ENCODE results near the gene PPP3R2. TPM values are rescaled to one million over a fixed set of nuclear protein-coding genes. Genes with fewer than 3 reads are reported as not detected.
A peak's percentile ranks its signal among the peaks of the same experiment; 100 is the strongest.

PPP3R2 gene
- polyA plus RNA-seq, 2 of the 4 experiments (the other 2 are of a cell fraction): not detected

- POLR2A ChIA-PET: no interaction called here
- H3K4me2 ChIP-seq: no peak overlapping the region
- CTCF ChIA-PET: interaction anchor here (1.0 kb wide), 1 partner anchor 121 kb away, joined by 3 read pairs; no protein-coding TSS in a partner anchor
- TF ChIP-seq HEYL (CRISPR knock-in tag; IDR thresholded peaks at IDR 0.05): no peak
- 86% methylated on average over 5 of the region's 5 CpGs for WGBS (ENCODE audit: missing lambda C conversion rate)
- H3K4me3 ChIP-seq: no peak overlapping the region
- FAIRE-seq (no peak), ATAC-seq (no peak), DNase-seq (ENCODE audit: low read depth in 1 of 2, low spot score in 1 of 2) (no peak)
- H3K4me1 ChIP-seq: no peaks in the 10 kb centered on the region
- no peak overlapping the region for H3K27ac ChIP-seq
- no peaks in the 10 kb centered on the region for H3K9me3 ChIP-seq
These were observed 24.8 kb downstream of the PPP3R2 start for GRCh38 chr9:101569741-101570501.

DNA sequence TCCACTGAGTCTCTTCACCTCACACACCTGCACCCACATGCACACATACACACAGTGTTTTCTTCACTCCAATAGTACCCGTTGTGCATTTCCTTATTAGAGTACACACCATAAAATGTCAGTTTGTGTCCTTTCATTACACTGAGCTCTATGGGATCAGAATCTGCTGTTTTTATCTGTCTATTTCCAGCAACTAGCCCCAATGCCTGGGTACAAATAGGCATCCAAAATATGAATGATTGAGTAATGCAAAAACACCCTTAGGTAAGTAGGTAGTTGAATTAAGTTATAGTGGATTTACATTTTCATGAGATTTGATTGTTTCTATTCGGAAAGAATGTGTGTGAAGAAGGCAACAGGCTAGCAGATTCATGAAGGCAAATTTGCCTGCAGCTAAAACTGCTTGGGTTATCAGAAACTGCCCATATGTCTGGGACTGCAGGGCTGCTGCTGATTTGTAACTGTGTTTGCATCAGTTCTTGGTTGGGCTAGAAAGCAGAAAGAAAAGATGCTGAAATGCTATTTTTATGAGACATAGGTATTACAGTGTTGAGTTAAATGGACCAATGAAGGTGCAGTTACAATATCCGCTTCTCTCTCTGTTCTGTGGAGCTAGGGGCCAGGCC, 26.9 kb downstream of the PPP3R2 start:
- ATAC-seq (no peak), DNase-seq (ENCODE audit: low read depth in 1 of 2, low spot score in 1 of 2) (no peak), FAIRE-seq (no peak)
- TF ChIP-seq HMGXB4 (CRISPR knock-in tag; IDR thresholded peaks at IDR 0.05; ENCODE audit: borderline replicate concordance) (no peak), RNF2 (IDR thresholded peaks at IDR 0.05; ENCODE audit: borderline replicate concordance, low read depth) (no peak), KDM1A (IDR thresholded peaks at IDR 0.05; ENCODE audit: low read depth) (no peak), USF2 (IDR thresholded peaks at IDR 0.05) (no peak), CHD4 (IDR thresholded peaks at IDR 0.05; ENCODE audit: borderline replicate concordance) (no peak), POLR2AphosphoS2 (conservative IDR thresholded peaks at IDR 0.05; ENCODE audit: low read length) (no peak), ATOH8 (CRISPR knock-in tag; IDR thresholded peaks at IDR 0.05; ENCODE audit: low read depth) (no peak)
- H3K4me1 ChIP-seq: no peaks in the 10 kb centered on the region
- no peak overlapping the region for H3K27ac ChIP-seq
- WGBS (ENCODE audit: missing lambda C conversion rate): 83% methylated on average over 3 of the region's 3 CpGs
- no peak overlapping the region for H3K4me3 ChIP-seq
- POLR2A ChIA-PET: interaction anchor here (1.2 kb wide), 1 partner anchor 81 kb away, joined by 3 read pairs; a partner anchor contains a TSS
- H3K4me2 ChIP-seq: no peak overlapping the region
- CTCF ChIA-PET: interaction anchor here (0.6 to 1.9 kb wide), 14 partner anchors 12 to 615 kb away, joined by 3 to 12 read pairs (median 3); no protein-coding TSS in a partner anchor
- H3K9me3 ChIP-seq: no peaks in the 10 kb centered on the region

- DNase-seq (ENCODE audit: low read depth in 1 of 2, low spot score in 1 of 2) (peak; percentile 36 to 57), FAIRE-seq (peak; percentile 46), ATAC-seq (peak; percentile 82 to 84)
- Histone ChIP-seq H3K27ac (no peak overlapping the region), H3K4me2 (no peak overlapping the region), H3K4me3 (no peak overlapping the region), H3K4me1 (no peaks in the 10 kb centered on the region), H3K9me3 (no peaks in the 10 kb centered on the region)
- POLR2A ChIA-PET: interaction anchor here (1.2 kb wide), 1 partner anchor 80 kb away, joined by 3 read pairs; a partner anchor contains a TSS
- 78% methylated on average over 5 of the region's 5 CpGs for WGBS (ENCODE audit: missing lambda C conversion rate)
- CTCF ChIA-PET: interaction anchor here (0.6 to 1.9 kb wide), 13 partner anchors 13 to 614 kb away, joined by 3 to 12 read pairs (median 3); no protein-coding TSS in a partner anchor
- TF ChIP-seq MAFK (IDR thresholded peaks at IDR 0.05; ENCODE audit: partially characterized antibody) (no peak), RARB (CRISPR knock-in tag; IDR thresholded peaks at IDR 0.05) (no peak), MAZ (IDR thresholded peaks at IDR 0.05; ENCODE audit: borderline replicate concordance, low read depth, low read length) (no peak), RNF2 (IDR thresholded peaks at IDR 0.05; ENCODE audit: borderline replicate concordance, low read depth) (no peak), PHF8 (IDR thresholded peaks at IDR 0.05; ENCODE audit: borderline replicate concordance, low read depth) (no peak), TP53 (CRISPR knock-in tag; IDR thresholded peaks at IDR 0.05) (no peak), POLR2A (IDR thresholded peaks at IDR 0.05; ENCODE audit: low read length) (no peak), SMC3 (IDR thresholded peaks at IDR 0.05) (peak; percentile 44; the same call in 2 of the 3 replicates), CBX8 (IDR thresholded peaks at IDR 0.05) (no peak), RCOR1 (IDR thresholded peaks at IDR 0.05; ENCODE audit: low read depth, low read length) (no peak), CTCF (IDR thresholded peaks at IDR 0.05) (peak; percentile 57), RAD21 (conservative IDR thresholded peaks at IDR 0.05 in 1 of 2, IDR thresholded peaks at IDR 0.05 in 1 of 2) (peak in 1 of 2 experiments; percentile 26; a peak in 3 of 5 replicates), KDM5A (IDR thresholded peaks at IDR 0.05) (no peak)
- TF ChIP-seq, protein P1, sequence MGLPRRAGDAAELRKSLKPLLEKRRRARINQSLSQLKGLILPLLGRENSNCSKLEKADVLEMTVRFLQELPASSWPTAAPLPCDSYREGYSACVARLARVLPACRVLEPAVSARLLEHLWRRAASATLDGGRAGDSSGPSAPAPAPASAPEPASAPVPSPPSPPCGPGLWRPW (IDR thresholded peaks at IDR 0.05): no peak
These were observed 27.7 kb downstream of the PPP3R2 start for GRCh38 chr9:101566904-101567724.
